GM12878 (cell line): ENCODE results near the gene SPESP1. TPM values are rescaled to one million over a fixed set of nuclear protein-coding genes. Genes with fewer than 3 reads are reported as not detected.

Experiments used
- ATAC-seq: fragments of 200-7000 bp; cut with Tn5 transposase; 3 replicates; pipeline ENCODE4 v1.9.1; 2020; ENCODE audit warnings: mild to moderate bottlenecking, moderate library complexity
- BruUV-seq: library from RNA; stranded (reverse); fragments of 400-500 nt; replicated peaks from 2 replicates; lab custom pipeline; 2021; lab: Mats Ljungman, UMichigan
- CTCF ChIA-PET: fragments of 300-600 bp; sonication (Branson Sonifier 250); formaldehyde crosslinking; extraction: SDS; loops from one replicate; lab custom pipeline; 2021; ENCODE audit warnings: inconsistent platforms; lab: Yijun Ruan, JAX
- POLR2A ChIA-PET: fragments of 350-600 bp; formaldehyde crosslinking; extraction: SDS; loops from one replicate; lab custom pipeline; 2021; ENCODE audit warnings: inconsistent platforms; lab: Charles Lee
- RAD21 ChIA-PET: fragments of 300-600 bp; sonication (Branson Sonifier 250); formaldehyde crosslinking; loops from one replicate; lab custom pipeline; 2023; ENCODE audit warnings: antibody characterized with exemption; ENCODE audit not compliant: unreplicated experiment; lab: Charles Lee
- SMC1A ChIA-PET: fragments of 300-600 bp; sonication (Branson Sonifier 250); formaldehyde crosslinking; loops from one replicate; lab custom pipeline; 2023; ENCODE audit not compliant: unreplicated experiment, uncharacterized antibody; lab: Charles Lee
- DNase-seq: peaks from one replicate; pipeline ENCODE4 v3.0.0-alpha.2; 2011; ENCODE audit warnings: low read depth, low spot score
- FAIRE-seq: peaks from 3 replicates; lab custom pipeline; 2011; peaks lifted over from hg19 to GRCh38; lab: Jason Lieb, UNC
- H2AFZ ChIP-seq: 2 replicates; pipeline ENCODE4 v1.6.0; 2011; ENCODE audit warnings: low read depth, low read length, control low read depth; ENCODE audit not compliant: control insufficient read depth
- H3K27ac ChIP-seq: 2 replicates; pipeline ENCODE4 v1.5.1; 2011; ENCODE audit warnings: control low read depth; ENCODE audit not compliant: control insufficient read depth, insufficient read depth
- H3K27me3 ChIP-seq, 2 experiments: replicated peaks in 1 of 2; 2 replicates each; pipeline versions ENCODE4 v1.6.0 to v1.6.1; 2011; ENCODE audit warnings: low read length in 1 of 2; ENCODE audit not compliant: control insufficient read depth in 2 of 2, insufficient read depth in 2 of 2
- H3K36me3 ChIP-seq, 2 experiments: 2 replicates each; pipeline ENCODE4 v1.5.1; 2011; ENCODE audit warnings: low read length in 1 of 2; ENCODE audit not compliant: control insufficient read depth in 2 of 2, insufficient read depth in 2 of 2
- H3K4me1 ChIP-seq: 2 replicates; pipeline ENCODE4 v1.6.1; 2011; ENCODE audit warnings: mild to moderate bottlenecking, low read length, moderate library complexity, mixed read lengths; ENCODE audit not compliant: control insufficient read depth, insufficient read depth
- H3K4me2 ChIP-seq: 2 replicates; pipeline ENCODE4 v1.6.0; 2011; ENCODE audit warnings: control low read depth; ENCODE audit not compliant: control insufficient read depth, insufficient read depth
- H3K4me3 ChIP-seq: fragments of 200-600 bp; sonication (generic); 2 replicates; pipeline ENCODE4 v1.5.1; 2016
- H3K79me2 ChIP-seq: 2 replicates; pipeline ENCODE4 v1.6.0; 2011; ENCODE audit warnings: low read length; ENCODE audit not compliant: control insufficient read depth, insufficient read depth
- H3K9ac ChIP-seq: 2 replicates; pipeline ENCODE4 v1.8.0; 2011; ENCODE audit warnings: low read length, control low read depth, mixed read lengths; ENCODE audit not compliant: control insufficient read depth, insufficient read depth
- H3K9me3 ChIP-seq: replicated peaks from 3 replicates; pipeline ENCODE4 v1.5.1; 2011; ENCODE audit warnings: mild to moderate bottlenecking, low read length; ENCODE audit not compliant: control insufficient read depth, insufficient read depth
- H4K20me1 ChIP-seq: 2 replicates; pipeline ENCODE4 v1.6.0; 2011; ENCODE audit not compliant: control insufficient read depth, insufficient read depth
- ATF2 ChIP-seq: IDR thresholded peaks from 2 replicates; pipeline ENCODE4 v1.6.1; 2012; ENCODE audit warnings: low read length, inconsistent platforms
- CTCF ChIP-seq, 3 experiments: IDR thresholded peaks in 2 of 3; conservative IDR thresholded peaks in 1 of 3; 2 replicates each; pipeline ENCODE4 v1.5.1; 2011; ENCODE audit warnings: low read depth in 3 of 3, low read length in 3 of 3, mild to moderate bottlenecking in 3 of 3, control low read depth in 2 of 3, moderate library complexity in 2 of 3, inconsistent platforms in 1 of 3, mixed read lengths in 1 of 3; ENCODE audit not compliant: control insufficient read depth in 2 of 3, insufficient read depth in 1 of 3; ENCODE audit errors: extremely low read depth in 1 of 3
- MEF2A ChIP-seq: IDR thresholded peaks from 2 replicates; pipeline ENCODE4 v1.6.1; 2011; ENCODE audit warnings: low read depth, mild to moderate bottlenecking, low read length, moderate library complexity; ENCODE audit not compliant: insufficient read depth
- MEF2B ChIP-seq: fragments of 450-650 bp; IDR thresholded peaks from 2 replicates; pipeline ENCODE4 v1.6.1; 2018; ENCODE audit warnings: mild to moderate bottlenecking, moderate library complexity; ENCODE audit not compliant: partially characterized antibody, poor library complexity, severe bottlenecking
- NFXL1 ChIP-seq: fragments of 450-650 bp; IDR thresholded peaks from 2 replicates; pipeline ENCODE4 v1.6.1; 2017; ENCODE audit warnings: antibody characterized with exemption, mild to moderate bottlenecking, borderline replicate concordance
- NR2C1 ChIP-seq: fragments of 450-650 bp; IDR thresholded peaks from 2 replicates; pipeline ENCODE4 v1.6.1; 2017; ENCODE audit warnings: antibody characterized with exemption, mild to moderate bottlenecking, moderate library complexity
- POLR2A ChIP-seq: IDR thresholded peaks from 2 replicates; pipeline ENCODE4 v1.6.1; 2011; ENCODE audit warnings: low read depth, mild to moderate bottlenecking, low read length
- POU2F2 ChIP-seq: IDR thresholded peaks from 3 replicates; pipeline ENCODE4 v1.6.1; 2011; ENCODE audit warnings: low read depth, mild to moderate bottlenecking, low read length, borderline replicate concordance
- SUZ12 ChIP-seq: fragments of 200-600 bp; sonication (generic); IDR thresholded peaks from one replicate; pipeline ENCODE4 v1.6.1; 2018; ENCODE audit warnings: antibody characterized with exemption, mild to moderate bottlenecking; ENCODE audit not compliant: unreplicated experiment
- WGBS: methylation state at CpG from one replicate; pipeline ENCODE4 v1.1.6; 2016; ENCODE audit warnings: low lambda C conversion rate; ENCODE audit not compliant: insufficient replicate concordance, insufficient coverage; ENCODE audit errors: missing lambda C conversion rate; 5-methylcytosine and 5-hydroxymethylcytosine counted together
- in situ Hi-C: fragments of 300-500 bp; cut with MboI; formaldehyde crosslinking; loops from 9 replicates; pipeline ENCODE4 v1.14.3; 2018; ENCODE audit warnings: mixed read lengths
- intact Hi-C: fragments of 100-400 bp; cut with micrococcal nuclease; formaldehyde crosslinking; loops from one replicate; pipeline ENCODE4 v1.14.2; 2022; ENCODE audit not compliant: unreplicated experiment
- polyA plus RNA-seq, 11 experiments: library from polyadenylated mRNA; depleted of rRNA in 4 of 11; unstranded in 6 of 11; stranded (reverse) in 5 of 11; fragments of >200 nt; fragmentation: Nextera tagmentation in 4 of 11; fragmentation: Illumina TruSeq in 1 of 11; extraction: Ambion mirVana in 4 of 11; extraction: Trizol in 1 of 11; gene quantifications; 1 replicate in 1 of 11; 2 replicates in 10 of 11; pipeline versions ENCODE4 v1.2.1 to v1.2.3, GENCODE V29; 2011 to 2016; ENCODE audit warnings: inconsistent platforms in 2 of 11, missing spikeins in 2 of 11, low read depth in 1 of 11
- total RNA-seq, 4 experiments: library from RNA; depleted of rRNA in 3 of 4; stranded (reverse); fragments of >200 nt in 3 of 4; fragmentation: Illumina TruSeq in 1 of 4; extraction: Trizol in 1 of 4; gene quantifications; 2 replicates each; pipeline versions ENCODE4 v1.2.1 to v1.2.3, GENCODE V29; 2013 to 2021
- TF ChIP-seq, protein P1 (sequence below): fragments of 450-650 bp; IDR thresholded peaks from 2 replicates; pipeline ENCODE4 v1.6.1; 2017; ENCODE audit warnings: mild to moderate bottlenecking, moderate library complexity
- TF ChIP-seq, protein P2 (sequence below): fragments of 450-650 bp; IDR thresholded peaks from 2 replicates; pipeline ENCODE4 v1.6.1; 2017; ENCODE audit warnings: low read depth, mild to moderate bottlenecking, moderate library complexity

The SPESP1 gene
- total and polyA plus RNA-seq, 10 of the 15 experiments (the other 5 are each of a cell fraction or from before 2014, with no cell fraction given): not detected

DNA sequence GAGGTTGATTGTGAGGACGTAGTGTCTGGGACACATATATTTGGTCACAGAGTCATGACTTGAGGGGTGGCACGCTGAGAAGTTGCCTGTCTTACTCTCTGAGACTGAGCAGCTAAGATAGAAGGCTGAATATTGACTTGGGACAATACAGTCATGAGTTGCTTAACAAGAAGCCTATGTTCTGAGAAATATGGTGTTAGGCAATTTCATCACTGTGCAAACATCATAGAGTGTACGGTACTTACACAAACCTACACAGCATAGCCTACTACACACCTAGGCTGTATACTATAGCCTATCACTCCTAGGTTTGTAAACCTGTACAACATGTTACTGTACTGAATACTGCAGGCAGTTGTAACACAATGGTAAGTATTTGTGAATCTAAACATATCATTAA lies 30.3 kb upstream of the SPESP1 start:
- FAIRE-seq: no peak
- Histone ChIP-seq H3K36me3 (no peaks in the 10 kb centered on the region), H4K20me1 (no peaks in the 10 kb centered on the region), H3K4me1 (no peaks in the 10 kb centered on the region), H3K79me2 (no peaks in the 10 kb centered on the region), H3K9me3 (no peaks in the 10 kb centered on the region), H3K4me3 (no peak overlapping the region), H3K4me2 (no peak overlapping the region), H2AFZ (no peak overlapping the region), H3K27me3 (peaks cover 0 to 3% of the 10 kb centered on the region in 2 experiments; a peak in 2 of 4 replicates), H3K27ac (no peak overlapping the region), H3K9ac (no peak overlapping the region)
- WGBS: 30% methylated on average over 3 of the region's 3 CpGs
- ChIA-PET SMC1A (no interaction called here), RAD21 (no interaction called here), CTCF (interaction anchor here (1.4 kb wide), 1 partner anchor 25 kb away, joined by 3 read pairs; no protein-coding TSS in a partner anchor), POLR2A (no interaction called here)
- intact Hi-C loops: no loop called here
- no peak for DNase-seq
- BruUV-seq: no TSS peak
- TF ChIP-seq NR2C1: no peak
- TF ChIP-seq SUZ12: no peak
- TF ChIP-seq POLR2A: no peak
- no peak for TF ChIP-seq MEF2A
- no peak for TF ChIP-seq MEF2B
- no peak for TF ChIP-seq ATF2
- TF ChIP-seq, protein P1, sequence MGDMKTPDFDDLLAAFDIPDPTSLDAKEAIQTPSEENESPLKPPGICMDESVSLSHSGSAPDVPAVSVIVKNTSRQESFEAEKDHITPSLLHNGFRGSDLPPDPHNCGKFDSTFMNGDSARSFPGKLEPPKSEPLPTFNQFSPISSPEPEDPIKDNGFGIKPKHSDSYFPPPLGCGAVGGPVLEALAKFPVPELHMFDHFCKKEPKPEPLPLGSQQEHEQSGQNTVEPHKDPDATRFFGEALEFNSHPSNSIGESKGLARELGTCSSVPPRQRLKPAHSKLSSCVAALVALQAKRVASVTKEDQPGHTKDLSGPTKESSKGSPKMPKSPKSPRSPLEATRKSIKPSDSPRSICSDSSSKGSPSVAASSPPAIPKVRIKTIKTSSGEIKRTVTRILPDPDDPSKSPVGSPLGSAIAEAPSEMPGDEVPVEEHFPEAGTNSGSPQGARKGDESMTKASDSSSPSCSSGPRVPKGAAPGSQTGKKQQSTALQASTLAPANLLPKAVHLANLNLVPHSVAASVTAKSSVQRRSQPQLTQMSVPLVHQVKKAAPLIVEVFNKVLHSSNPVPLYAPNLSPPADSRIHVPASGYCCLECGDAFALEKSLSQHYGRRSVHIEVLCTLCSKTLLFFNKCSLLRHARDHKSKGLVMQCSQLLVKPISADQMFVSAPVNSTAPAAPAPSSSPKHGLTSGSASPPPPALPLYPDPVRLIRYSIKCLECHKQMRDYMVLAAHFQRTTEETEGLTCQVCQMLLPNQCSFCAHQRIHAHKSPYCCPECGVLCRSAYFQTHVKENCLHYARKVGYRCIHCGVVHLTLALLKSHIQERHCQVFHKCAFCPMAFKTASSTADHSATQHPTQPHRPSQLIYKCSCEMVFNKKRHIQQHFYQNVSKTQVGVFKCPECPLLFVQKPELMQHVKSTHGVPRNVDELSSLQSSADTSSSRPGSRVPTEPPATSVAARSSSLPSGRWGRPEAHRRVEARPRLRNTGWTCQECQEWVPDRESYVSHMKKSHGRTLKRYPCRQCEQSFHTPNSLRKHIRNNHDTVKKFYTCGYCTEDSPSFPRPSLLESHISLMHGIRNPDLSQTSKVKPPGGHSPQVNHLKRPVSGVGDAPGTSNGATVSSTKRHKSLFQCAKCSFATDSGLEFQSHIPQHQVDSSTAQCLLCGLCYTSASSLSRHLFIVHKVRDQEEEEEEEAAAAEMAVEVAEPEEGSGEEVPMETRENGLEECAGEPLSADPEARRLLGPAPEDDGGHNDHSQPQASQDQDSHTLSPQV: no peak
- no peak for TF ChIP-seq CTCF (IDR thresholded peaks at IDR 0.05 in 2 of 3, conservative IDR thresholded peaks at IDR 0.05 in 1 of 3; ENCODE audit: control insufficient read depth in 2 of 3, extremely low read depth in 1 of 3, insufficient read depth in 1 of 3, low read depth in 3 of 3, low read length in 3 of 3)
- TF ChIP-seq NFXL1: no peak
- TF ChIP-seq, protein P2, sequence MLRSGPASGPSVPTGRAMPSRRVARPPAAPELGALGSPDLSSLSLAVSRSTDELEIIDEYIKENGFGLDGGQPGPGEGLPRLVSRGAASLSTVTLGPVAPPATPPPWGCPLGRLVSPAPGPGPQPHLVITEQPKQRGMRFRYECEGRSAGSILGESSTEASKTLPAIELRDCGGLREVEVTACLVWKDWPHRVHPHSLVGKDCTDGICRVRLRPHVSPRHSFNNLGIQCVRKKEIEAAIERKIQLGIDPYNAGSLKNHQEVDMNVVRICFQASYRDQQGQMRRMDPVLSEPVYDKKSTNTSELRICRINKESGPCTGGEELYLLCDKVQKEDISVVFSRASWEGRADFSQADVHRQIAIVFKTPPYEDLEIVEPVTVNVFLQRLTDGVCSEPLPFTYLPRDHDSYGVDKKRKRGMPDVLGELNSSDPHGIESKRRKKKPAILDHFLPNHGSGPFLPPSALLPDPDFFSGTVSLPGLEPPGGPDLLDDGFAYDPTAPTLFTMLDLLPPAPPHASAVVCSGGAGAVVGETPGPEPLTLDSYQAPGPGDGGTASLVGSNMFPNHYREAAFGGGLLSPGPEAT: no peak
- TF ChIP-seq POU2F2: no peak
- in situ Hi-C loops: no loop called here
- no peak for ATAC-seq
